ENCODE data around the gene RABGAP1.

RABGAP1 gene

DNA sequence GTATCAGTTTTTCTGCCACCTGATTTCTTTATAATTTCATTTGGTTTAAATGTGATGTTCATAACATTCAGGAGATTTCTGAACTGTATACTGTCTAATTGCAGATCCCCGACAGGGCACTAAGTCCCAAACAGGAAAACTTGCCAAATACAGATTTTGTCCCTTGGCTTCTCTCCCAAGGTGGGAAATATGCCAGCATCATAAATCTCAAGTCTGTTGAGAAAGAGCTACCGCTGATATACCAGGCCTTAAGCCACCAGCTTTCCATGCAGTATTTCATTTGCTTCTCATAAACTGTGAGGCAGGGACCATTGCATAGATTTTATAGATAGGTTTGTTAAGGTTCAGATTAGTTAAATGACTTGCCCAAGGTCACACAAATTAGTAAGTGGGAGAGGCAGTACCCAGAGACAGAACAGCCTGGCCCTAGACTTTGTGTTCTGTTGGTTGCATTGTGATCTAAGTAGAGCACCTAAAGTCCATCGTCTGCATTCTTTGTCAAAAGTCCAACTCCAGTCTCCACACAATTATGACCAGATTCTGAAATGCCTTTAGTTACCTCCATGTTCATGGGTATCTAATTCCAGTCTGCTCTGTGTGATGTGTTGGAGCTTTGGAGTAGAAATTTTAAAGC lies 108.9 kb downstream of the RABGAP1 start:
- no peak for DNase-seq

DNA sequence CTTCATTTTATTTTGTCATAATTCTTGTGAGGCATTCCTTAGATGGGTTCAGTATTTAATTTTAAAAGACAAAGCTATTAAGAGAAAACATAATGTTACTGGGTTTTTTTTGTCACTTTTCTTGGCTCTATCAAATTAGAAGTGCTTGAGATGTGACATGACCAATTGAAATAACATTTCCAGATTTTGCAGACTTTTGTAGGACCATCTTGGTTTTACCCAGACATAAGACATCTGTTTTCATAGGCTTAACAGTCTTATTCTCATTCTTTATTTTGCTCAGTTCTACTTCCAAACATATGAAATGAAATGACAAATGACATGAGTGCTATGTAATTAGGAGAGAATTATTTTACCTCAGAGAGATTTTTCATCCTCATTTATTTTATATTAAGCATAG lies 112.2 kb downstream of the RABGAP1 start:
- no peak for DNase-seq

DNA sequence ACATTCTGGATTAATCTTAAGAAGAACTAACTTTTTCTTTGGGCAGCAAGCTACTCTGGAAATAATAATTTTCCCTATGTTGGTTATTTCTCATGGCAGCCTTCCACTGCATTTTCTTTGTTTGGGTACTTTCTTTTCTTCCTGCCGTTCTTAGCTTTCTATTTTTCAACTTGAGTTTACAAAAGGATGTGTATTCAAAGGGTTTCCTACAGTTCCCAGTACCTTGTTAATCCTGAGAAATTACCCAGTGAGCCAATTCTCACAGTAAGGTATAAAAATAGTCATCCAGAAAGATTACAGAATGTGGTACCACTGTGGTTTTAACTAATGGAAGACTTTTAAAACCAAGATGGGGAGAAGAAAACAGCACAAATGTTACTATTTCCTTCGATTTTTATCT lies 112.9 kb downstream of the RABGAP1 start:
- no peak for DNase-seq

DNA sequence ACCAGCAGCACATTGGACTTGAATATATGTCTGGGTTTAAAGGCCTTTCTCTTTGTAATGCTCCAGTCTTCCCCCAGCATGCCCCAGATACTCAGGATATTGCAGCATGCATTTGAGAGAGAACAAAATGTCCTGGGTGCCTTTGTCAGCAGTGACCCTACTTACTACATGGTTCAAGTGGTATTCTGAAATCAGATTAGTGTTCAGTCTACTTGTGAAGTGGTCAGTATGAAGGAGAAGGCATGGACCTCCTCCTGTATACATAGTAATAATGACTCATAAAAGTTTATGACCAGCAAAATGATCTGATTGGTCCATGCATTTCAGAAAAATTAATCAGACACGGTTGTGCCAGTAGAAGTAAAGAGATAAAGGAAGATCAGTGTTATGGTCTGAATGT lies 118.0 kb downstream of the RABGAP1 start:
- DNase-seq, result no peak

DNA sequence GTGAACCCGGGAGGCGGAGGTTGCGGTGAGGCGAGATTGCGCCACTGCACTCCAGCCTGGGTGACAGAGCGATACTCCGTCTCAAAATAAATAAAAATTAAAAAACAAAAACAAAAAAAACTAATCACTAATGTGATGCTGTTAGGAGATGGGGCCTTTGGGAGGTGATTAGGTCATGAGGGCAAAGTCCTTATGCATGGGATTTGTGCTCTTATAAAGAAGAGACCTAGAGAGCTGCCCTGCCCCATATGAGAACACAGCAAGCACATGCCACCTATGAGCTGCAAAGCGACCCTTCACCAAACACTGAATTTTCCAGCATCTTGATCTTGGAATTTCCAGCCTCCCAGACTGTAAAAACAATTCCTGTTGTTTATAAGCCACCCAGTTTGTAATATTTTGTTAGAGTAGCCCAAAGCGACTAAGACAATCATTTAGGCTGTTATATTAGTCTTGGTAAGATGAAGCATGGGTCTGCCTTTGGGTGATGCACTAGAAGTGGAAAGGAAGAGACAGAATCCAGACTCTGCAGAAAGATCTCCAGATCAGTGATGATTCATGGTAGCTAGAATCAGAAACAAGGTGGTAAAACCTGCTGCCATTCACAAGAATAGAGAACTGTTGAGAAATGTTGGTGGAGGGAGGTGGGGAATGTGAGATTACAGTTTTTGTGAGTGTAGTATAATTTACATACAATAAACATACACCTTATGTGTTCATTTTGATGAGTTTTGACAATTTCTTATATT lies 118.8 kb downstream of the RABGAP1 start:
- DNase-seq, result no peak

DNA sequence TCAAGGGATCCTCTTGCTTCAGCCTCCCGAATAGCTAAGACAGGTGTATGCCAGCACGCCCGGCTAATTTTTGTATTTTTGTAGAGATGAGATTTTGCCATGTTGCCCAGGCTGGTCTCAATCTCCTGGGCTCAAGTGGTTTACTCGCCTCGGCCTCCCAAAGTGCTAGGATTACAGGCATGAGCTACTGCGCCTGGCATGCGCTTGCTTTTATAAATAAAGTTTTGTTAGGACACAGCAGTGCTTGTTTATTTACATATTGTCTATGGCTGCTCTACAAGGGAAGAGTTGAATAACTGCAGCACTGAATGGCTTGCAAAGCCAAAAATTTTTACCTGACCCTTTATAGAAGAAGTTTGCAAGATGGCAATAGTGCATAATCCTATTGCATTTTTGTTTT lies 120.4 kb downstream of the RABGAP1 start:
- DNase-seq, result no peak

DNA sequence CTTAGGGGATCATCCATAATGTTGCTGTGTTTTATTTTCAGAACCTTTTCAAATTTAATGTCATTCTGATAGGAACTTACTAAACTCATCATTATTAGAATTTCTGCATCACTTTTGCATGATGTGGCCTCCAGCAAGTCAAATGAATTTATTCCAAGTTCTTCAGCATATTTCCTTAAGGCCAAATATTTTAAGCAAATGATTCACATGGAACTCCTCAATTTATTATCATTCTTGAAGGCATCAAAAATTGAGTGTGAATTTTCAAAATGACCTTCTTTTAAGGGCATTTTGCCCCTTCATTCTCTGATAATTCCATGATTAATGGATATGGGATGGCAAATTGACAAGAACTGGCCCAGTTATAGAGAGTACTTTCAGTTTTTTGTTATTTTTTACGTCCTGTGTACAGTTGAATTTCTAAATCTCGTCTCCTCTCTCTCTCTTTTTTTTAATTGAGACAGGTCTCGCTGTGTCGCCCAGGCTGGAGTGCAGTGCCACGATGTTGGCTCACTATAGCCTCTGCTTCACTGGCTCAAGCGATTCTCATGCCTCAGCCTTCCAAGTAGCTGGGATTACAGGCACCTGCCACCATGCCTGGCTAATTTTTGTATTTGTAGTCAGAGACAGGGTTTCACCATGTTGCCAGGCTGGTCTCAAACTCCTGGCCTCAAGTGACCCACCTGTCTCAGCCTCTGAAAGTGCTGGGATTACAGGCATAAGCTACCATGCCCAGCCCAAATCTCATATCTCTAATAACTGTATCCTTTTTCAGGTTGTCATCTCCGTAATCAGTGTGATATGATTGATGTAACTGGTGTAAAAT lies 121.7 kb downstream of the RABGAP1 start:
- DNase-seq, result no peak

DNA sequence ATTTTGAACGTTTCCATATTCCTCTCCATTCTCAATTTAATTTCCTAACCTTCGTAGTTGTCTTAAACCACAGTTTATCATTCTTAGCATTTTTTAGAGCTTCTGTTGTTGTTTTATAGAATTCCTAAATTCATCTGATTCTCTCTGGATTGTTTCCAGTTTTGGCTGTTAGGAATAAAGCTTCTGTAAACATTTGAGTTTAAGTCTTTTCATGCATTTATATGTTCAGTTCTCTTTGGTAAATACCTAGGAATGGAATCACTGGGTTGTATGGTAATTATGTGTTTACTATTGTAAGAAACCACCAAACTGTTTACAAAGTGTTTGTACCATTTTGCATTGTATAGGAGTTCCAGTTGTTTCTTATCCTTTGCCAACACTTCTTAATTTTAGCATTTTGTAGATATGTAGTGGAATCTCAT lies 122.4 kb downstream of the RABGAP1 start:
- no peak for DNase-seq

DNA sequence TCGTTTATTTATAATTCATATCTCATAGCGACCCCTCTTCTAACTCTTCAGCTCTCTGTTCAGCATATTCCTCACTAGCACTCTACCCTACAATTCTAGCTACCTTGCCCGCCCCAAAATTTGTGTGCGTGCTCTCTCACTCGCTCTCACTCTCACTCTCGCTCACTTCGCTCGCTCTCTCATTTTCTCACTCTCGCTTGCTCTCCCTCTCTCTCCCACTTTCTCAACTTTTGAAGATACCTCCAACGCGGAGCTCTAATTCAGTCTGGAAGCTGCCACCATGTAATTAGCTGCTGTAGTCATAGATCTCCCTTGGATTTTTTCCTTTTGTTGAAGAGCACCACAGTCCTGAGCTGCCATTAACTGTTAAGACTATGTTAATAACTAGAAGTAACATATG lies 123.1 kb downstream of the RABGAP1 start:
- DNase-seq, result no peak

DNA sequence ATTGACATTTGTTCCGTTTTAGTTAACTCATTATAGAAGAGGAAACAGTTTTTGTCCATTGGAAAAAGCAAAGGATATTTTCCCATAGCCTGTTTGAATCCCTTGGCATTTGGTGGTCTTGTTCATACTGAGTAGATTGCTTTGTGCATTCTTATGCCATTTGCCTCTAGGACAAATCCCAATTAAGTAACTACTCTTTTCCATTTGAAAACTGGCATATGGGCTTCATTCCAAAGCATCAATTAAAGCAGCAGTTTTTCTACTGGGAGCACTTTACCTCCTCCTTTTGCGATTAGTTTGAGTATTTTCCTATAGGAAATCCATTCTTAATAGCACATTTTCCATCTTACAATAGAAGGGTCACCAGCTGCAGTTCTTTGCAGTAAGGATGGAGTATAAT lies 123.9 kb downstream of the RABGAP1 start:
- DNase-seq, result no peak

DNA sequence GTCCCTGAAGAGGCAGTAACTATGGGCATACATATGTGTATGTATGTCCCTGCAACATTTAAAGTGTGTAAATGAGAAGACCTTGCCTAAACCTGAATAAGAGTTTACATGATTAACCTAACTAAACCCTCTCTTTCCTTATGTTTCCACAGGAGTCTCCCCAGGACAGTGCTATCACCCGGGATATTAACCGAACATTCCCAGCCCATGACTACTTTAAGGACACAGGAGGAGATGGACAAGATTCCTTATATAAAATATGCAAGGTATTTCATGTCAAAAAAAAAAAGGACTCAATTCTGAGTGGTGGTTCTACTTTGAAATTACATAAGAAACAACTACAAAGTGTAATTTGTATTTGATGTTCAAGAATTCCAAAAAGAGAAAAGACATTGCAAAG lies 124.4 kb downstream of the RABGAP1 start:
- no peak for DNase-seq

DNA sequence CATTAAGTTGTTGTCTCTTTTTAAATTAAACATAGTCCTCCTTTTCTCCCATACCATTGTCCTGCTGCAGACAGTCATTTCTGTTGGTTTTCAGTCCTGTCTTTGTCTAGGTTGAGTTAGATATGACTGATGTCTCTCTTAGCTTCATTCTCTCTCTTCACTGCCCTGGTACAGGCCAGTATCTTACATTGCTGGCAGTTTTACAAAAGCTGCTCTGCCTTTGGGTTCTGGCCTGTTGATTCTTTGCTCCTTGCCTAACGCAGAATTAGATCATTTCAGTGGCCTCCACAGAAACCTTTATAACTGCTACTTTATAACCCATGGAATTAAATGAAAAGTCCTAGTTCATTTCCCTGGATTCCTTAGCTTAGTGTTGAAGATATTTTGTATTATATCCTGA lies 126.3 kb downstream of the RABGAP1 start:
- no peak for DNase-seq

DNA sequence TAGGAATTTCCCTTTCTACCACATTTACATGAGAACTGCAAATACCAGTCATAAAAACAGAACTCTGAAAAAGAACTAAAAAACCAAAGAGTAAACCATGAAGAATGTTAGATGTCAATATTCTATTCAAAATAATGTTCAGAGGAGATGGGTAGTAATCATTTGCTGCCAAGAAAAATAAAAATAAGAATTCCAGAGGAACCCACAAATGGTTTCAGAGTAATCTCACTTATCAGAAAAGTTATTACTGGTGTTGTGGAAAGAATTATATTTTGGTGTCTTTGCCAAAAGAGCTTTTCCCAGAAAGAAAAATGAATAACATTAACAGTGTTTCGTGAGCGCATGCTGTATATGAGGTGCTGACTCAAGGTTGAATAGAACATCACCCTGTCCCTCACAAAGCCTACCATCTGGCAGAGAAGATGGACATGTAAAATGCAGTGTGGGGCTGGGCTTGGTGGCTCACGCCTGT lies 128.2 kb downstream of the RABGAP1 start:
- no peak for DNase-seq

DNA sequence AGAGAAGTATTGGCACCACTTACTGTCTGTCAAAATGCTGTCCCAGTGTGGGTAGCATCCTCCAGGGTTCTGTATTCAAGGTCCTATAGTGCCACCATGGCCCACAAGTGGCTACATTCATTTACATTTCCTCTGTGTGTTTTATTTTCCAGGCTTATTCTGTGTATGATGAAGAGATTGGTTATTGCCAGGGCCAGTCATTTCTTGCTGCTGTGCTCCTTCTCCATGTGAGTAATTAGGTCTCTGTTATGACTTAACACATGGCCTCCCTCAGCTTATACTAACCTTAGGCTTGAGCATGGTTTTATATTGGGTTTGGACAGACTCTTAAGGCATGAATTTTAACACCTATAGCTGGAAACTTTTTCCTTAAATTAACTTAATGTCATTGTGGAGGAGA lies 129.4 kb downstream of the RABGAP1 start:
- DNase-seq, result no peak

DNA sequence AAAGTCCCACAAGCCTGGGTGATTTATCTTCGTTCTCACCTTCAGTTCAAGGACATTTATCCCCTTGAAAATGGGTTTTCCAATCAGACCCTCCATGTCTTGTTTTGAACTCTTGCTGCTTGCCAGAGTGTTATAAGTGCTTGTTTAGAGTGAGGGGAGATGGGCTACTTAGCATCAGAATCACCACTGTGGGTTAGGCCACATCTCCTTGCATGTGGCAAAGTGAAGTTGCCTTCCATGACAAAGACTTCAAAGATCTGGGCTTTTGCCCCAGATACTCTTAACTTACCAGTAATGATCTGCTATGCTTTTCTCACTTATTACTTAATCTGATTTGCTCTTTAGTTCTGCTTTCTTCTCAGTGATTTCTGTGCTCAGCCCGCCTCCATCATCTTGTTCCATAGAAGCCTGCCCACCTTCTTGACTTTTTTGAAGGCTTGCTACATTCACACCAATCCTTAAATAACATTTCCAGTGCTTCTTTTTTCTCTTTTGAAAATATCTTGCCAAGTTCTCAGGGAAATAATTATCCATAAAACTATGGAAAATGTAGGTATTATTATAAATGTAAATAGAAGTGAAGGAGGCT lies 131.7 kb downstream of the RABGAP1 start:
- DNase-seq, result no peak

DNA sequence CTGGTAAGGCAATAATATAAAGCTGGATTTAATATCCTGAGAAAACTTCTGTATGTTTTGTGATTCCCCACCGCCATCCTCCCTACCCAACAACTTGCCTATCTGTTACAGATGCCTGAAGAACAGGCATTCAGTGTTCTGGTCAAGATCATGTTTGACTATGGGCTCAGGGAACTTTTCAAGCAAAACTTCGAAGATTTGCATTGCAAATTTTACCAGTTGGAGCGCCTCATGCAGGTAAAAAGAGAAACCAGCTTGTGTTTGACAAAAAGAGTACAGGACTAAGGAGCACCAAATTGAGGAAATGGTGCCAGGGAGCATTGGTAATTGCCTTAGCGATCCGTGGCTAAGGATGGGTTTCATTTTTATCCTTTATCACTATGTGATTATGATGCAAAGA lies 132.6 kb downstream of the RABGAP1 start:
- DNase-seq, result no peak

DNA sequence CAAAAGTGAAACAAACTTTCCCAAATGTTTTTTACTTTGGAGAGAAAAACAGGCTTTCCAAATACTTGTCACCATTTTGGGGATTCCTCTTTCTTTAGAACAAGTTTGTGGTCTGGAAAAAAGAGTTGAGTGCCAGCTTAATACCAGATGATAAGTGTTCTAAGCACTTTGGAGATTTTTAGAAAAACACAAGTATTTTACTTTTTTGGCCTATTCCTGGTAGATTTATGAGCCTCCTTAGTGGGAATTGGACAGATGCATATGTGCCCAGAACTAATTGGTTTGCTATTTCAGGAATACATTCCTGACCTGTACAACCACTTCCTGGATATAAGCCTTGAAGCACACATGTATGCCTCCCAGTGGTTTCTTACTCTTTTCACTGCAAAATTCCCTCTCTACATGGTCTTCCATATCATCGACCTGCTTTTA lies 133.2 kb downstream of the RABGAP1 start:
- no peak for DNase-seq

DNA sequence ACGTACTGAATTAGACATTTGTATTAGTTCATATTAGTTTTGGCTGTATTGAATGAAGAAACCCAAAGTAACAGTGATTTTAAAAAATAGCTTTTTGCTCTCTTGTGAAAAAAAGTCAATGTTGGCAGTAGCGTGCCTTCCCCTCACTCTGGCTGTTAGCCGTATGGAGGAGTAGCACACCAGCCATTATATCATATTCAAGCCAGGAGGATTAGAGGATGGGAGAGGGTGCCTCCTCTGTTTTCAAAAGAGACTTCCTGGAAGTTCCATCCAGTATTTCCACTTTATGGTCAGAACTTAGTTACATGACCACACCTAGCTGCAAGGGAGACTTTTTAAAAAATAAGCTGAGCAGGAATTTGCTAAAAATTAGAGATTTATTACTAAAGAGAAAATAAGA lies 133.8 kb downstream of the RABGAP1 start:
- DNase-seq, result no peak

DNA sequence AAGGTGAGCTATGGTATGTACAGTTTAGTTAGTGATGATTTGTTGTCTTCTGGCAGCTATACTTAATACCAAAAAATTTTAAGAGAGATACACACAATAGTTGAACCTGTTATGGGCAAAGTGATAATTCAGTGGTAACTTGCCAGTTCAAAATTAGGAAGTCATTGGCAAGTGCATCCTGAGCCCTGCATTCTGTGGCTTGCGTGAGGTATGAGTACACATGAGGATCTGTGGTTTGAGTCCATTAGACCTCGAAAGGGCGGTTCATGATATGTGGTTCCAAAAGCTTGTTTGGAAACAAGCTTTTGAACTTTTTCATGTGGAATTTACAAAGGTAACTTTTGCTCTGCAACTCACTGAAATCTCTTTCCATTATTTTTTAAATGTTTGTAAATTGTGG lies 139.6 kb downstream of the RABGAP1 start:
- DNase-seq, result no peak

DNA sequence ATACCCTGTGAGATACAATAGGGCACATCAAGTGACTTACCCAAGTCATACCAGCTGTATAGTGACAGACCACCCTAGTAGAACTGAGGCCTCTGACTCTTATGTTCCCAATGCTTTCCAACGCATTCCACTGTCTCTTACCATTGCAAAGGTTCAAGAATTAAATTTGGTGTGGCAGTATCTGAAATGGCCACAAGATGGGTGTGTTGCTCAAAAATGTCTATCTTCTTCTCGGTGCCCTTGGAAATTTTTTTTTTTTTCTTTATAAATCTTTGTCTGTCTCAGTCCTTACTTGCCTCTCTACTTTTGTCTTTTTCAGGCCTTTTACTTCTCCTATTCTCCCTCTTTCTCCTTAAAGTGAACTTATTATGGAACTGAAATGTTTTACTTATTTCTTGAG lies 141.0 kb downstream of the RABGAP1 start:
- DNase-seq, result peak; percentile 28

DNA sequence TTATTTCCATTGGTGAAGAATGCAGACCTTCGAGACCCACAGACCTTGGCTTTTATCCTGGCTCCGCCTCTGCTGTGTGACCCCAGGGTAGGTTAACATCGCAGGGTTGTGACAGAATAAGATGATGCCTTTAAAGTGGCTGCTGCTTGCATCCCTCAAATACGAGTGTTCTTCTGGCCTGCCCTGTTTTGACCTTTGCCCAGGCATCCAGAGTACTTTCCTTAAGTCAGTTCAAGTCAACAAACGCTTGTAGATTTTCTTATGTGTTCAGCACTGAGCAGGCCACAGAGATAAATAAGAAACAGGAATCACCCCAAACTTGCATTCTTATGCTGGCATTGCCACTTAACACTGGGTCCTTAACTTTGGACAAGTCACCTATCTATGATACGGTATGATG lies 142.9 kb downstream of the RABGAP1 start:
- no peak for DNase-seq

DNA sequence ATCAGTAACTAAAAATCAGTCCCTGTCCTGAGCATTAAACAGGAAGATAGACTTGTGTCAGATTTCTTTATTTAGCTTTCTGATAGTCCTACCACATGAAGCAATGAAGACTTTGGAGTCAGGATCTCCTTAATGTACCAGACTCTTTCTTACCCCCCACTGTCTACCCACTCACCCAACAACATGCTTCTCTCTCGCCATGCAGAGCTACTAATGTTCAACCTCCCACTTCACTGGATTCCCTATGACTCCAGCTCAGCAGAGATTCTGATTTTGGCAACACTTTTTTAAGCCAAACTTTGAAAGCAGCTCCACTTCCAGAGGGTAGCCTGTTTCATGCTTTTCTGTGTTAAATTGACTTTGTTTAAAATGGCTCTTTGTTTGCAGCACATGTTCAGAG lies 143.4 kb downstream of the RABGAP1 start:
- DNase-seq, result no peak

DNA sequence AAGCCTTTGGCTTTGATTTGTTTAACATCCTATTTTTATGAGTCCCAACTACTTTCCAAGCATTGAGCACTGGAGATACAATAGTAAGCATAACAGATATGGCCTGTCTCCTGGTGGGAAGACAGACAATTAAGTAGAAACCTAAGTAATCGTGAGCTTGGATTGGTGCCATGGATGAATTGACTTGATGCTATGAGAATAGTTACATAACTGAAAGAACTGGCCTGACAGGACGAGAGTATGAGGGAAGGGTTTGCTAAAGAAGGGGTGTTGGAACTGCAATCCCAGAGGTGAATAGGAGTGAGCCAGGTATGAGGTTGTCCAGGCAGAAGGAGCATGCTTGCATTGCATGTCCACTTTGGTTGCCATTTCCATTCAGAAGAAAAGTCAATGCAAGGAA lies 145.1 kb downstream of the RABGAP1 start:
- no peak for DNase-seq

Data from CD4-positive, alpha-beta T cell treated with Interleukin-21 for 1 hour (primary cell).